ENCODE results near the gene DNAJC3.
"Not testable (repeated sequence)": the region's sequence is repeated elsewhere in the genome, so short reads cannot be mapped to it uniquely, and the experiment has no call there.

DNAJC3 gene

DNA sequence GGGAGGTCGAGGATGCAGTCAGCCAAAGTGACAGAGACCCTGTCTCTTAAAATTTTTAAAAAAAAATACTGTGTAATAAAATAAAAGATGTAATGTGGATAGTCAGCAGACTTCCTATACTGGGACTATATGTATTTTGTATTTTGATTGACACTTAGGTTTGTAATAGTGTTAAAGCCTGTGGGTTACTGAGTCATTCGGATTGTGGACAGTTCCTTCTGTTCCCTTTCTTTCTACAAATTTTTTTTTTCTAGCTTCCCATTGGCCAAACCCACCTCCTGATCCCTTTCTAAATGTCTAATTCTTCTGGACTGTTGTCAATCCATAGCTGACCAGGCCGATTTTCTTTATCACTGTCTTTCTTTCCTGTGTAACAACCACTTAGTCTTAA is 108.0 kb downstream of the DNAJC3 start:
- Histone ChIP-seq H3K27ac (no peak overlapping the region), H3K36me3 (peaks cover 73% of the 10 kb centered on the region), H3K4me1 (ENCODE audit: control insufficient read depth in 1 of 2, insufficient read depth in 1 of 2, low read depth in 1 of 2, low read length in 1 of 2) (no peaks in the 10 kb centered on the region)

GRCh38 chr13:95787356-95788099 is 110.6 kb downstream of the DNAJC3 start:
- Histone ChIP-seq H3K9me3 (no peaks in the 10 kb centered on the region), H3K4me3 (ENCODE audit: low read depth in 1 of 2, low read length in 1 of 2) (no peak overlapping the region), H3K4me1 (ENCODE audit: control insufficient read depth in 1 of 2, insufficient read depth in 1 of 2, low read depth in 1 of 2, low read length in 1 of 2) (no peaks in the 10 kb centered on the region), H3K27me3 (no peaks in the 10 kb centered on the region), H3K36me3 (peaks cover 72% of the 10 kb centered on the region), H3K27ac (peak overlapping the region; percentile 42)
- TF ChIP-seq, protein P1, sequence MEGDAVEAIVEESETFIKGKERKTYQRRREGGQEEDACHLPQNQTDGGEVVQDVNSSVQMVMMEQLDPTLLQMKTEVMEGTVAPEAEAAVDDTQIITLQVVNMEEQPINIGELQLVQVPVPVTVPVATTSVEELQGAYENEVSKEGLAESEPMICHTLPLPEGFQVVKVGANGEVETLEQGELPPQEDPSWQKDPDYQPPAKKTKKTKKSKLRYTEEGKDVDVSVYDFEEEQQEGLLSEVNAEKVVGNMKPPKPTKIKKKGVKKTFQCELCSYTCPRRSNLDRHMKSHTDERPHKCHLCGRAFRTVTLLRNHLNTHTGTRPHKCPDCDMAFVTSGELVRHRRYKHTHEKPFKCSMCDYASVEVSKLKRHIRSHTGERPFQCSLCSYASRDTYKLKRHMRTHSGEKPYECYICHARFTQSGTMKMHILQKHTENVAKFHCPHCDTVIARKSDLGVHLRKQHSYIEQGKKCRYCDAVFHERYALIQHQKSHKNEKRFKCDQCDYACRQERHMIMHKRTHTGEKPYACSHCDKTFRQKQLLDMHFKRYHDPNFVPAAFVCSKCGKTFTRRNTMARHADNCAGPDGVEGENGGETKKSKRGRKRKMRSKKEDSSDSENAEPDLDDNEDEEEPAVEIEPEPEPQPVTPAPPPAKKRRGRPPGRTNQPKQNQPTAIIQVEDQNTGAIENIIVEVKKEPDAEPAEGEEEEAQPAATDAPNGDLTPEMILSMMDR (IDR thresholded peaks at IDR 0.05) = no peak

More for the DNA sequence above, 108.0 kb downstream of the DNAJC3 start:
- no peaks in the 10 kb centered on the region for H3K9me3 ChIP-seq
- TF ChIP-seq, protein P1 (IDR thresholded peaks at IDR 0.05) = no peak
- H3K4me3 ChIP-seq (ENCODE audit: low read depth in 1 of 2, low read length in 1 of 2) = no peak overlapping the region
- H3K27me3 ChIP-seq = no peaks in the 10 kb centered on the region

- H3K4me1 ChIP-seq (ENCODE audit: control insufficient read depth in 1 of 2, insufficient read depth in 1 of 2, low read depth in 1 of 2, low read length in 1 of 2) = no peaks in the 10 kb centered on the region
- TF ChIP-seq, protein P1 (IDR thresholded peaks at IDR 0.05) = no peak
- no peak overlapping the region for H3K4me3 ChIP-seq (ENCODE audit: low read depth in 1 of 2, low read length in 1 of 2)
- peak overlapping the region; percentile 42 for H3K27ac ChIP-seq
- no peaks in the 10 kb centered on the region for H3K27me3 ChIP-seq
- peaks cover 77% of the 10 kb centered on the region for H3K36me3 ChIP-seq
- no peaks in the 10 kb centered on the region for H3K9me3 ChIP-seq
Observed at GRCh38 chr13:95788100-95788463, 111.1 kb downstream of the DNAJC3 start.

- not testable (repeated sequence) for H3K4me3 ChIP-seq (ENCODE audit: low read depth in 1 of 2, low read length in 1 of 2); H3K27ac ChIP-seq; H3K27me3 ChIP-seq; H3K4me1 ChIP-seq (ENCODE audit: control insufficient read depth in 1 of 2, insufficient read depth in 1 of 2, low read depth in 1 of 2, low read length in 1 of 2); H3K9me3 ChIP-seq
- H3K36me3 ChIP-seq = peaks cover 79% of the 10 kb centered on the region
Observed at GRCh38 chr13:95789315-95789714, 112.4 kb downstream of the DNAJC3 start.

DNA sequence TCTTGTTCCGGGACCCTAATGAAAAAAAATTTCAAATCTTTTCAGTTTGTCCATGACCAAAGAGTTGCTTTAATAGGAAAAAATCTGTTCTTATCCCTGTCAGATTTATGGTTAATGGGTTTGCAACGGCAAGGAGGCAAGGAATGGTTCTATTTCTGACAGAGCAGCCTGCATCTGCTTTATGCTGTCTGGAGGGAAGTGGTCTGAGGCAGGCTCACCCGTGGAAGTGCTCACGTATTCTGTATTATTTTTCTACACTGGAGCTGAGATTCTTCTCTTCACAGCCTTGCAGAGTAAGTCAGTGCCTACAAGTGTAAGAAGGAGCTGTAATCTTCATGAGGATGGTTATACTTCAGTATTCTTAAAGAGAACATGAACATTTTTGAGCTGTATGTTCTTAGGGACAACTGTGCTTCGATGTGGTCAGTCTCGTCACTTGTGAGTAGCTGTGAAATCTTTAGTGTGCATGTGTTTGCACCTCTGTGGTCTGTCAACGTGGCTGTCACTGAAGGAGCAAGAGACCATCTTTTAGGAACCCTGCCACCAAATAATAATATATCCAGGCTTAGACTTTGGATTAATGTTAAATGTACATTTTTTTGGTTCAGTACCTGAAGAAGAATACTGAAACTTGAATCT is 114.3 kb downstream of the DNAJC3 start:
- no peaks in the 10 kb centered on the region for H3K9me3 ChIP-seq
- TF ChIP-seq, protein P1 (IDR thresholded peaks at IDR 0.05) = no peak
- no peaks in the 10 kb centered on the region for H3K27me3 ChIP-seq
- H3K36me3 ChIP-seq = peaks cover 83% of the 10 kb centered on the region
- H3K27ac ChIP-seq = no peak overlapping the region
- H3K4me3 ChIP-seq (ENCODE audit: low read depth in 1 of 2, low read length in 1 of 2) = no peak overlapping the region
- H3K4me1 ChIP-seq (ENCODE audit: control insufficient read depth in 1 of 2, insufficient read depth in 1 of 2, low read depth in 1 of 2, low read length in 1 of 2) = no peaks in the 10 kb centered on the region

- no peak overlapping the region for H3K4me3 ChIP-seq (ENCODE audit: low read depth in 1 of 2, low read length in 1 of 2)
Observed at GRCh38 chr13:95793018-95793555, 116.1 kb downstream of the DNAJC3 start.

More at GRCh38 chr13:95793018-95793555, 116.1 kb downstream of the DNAJC3 start:
- Histone ChIP-seq H3K27ac (no peak overlapping the region), H3K9me3 (no peaks in the 10 kb centered on the region), H3K27me3 (no peaks in the 10 kb centered on the region), H3K36me3 (peaks cover 70% of the 10 kb centered on the region), H3K4me1 (ENCODE audit: control insufficient read depth in 1 of 2, insufficient read depth in 1 of 2, low read depth in 1 of 2, low read length in 1 of 2) (no peaks in the 10 kb centered on the region)
- TF ChIP-seq, protein P1 (IDR thresholded peaks at IDR 0.05) = no peak
